ENCODE results near the gene TRAPPC2.

TRAPPC2 gene

DNA sequence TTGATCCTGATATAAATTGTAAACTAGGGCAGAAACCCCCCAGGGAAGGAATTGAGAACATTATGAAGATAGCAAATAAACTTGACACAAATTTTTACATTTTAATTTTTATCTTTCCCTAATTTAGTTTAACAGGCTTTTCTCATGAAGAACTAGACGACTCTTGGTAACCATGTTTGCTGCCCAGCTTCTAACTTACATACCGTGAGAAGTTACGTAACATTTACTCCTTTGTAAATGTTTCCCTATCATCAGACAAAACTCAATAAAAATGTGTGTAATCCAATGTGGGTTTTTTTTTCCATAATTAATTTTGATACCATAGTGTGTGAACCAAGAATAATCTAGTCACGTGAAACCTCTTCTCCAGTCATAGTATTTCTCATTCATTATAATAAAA lies 34.5 kb upstream of the TRAPPC2 start:
- H3K9me2 ChIP-seq (replicated peaks; ENCODE audit: insufficient read depth, low read length): no peaks in the 10 kb centered on the region
- no peaks in the 10 kb centered on the region for H3K27me3 ChIP-seq (replicated peaks; ENCODE audit: insufficient read depth, low read length)
- H3K79me2 ChIP-seq (ENCODE audit: low read length): no peaks in the 10 kb centered on the region
- TF ChIP-seq EZH2phosphoT487 (IDR thresholded peaks at IDR 0.05; ENCODE audit: low read length): no peak
- TF ChIP-seq, protein P1, sequence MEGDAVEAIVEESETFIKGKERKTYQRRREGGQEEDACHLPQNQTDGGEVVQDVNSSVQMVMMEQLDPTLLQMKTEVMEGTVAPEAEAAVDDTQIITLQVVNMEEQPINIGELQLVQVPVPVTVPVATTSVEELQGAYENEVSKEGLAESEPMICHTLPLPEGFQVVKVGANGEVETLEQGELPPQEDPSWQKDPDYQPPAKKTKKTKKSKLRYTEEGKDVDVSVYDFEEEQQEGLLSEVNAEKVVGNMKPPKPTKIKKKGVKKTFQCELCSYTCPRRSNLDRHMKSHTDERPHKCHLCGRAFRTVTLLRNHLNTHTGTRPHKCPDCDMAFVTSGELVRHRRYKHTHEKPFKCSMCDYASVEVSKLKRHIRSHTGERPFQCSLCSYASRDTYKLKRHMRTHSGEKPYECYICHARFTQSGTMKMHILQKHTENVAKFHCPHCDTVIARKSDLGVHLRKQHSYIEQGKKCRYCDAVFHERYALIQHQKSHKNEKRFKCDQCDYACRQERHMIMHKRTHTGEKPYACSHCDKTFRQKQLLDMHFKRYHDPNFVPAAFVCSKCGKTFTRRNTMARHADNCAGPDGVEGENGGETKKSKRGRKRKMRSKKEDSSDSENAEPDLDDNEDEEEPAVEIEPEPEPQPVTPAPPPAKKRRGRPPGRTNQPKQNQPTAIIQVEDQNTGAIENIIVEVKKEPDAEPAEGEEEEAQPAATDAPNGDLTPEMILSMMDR (IDR thresholded peaks at IDR 0.05; ENCODE audit: low read length): no peak
- TF ChIP-seq EZH2 (optimal IDR thresholded peaks at IDR 0.05; ENCODE audit: low read depth, low read length): no peak
- H3K36me3 ChIP-seq (replicated peaks; ENCODE audit: insufficient read depth, low read length): no peaks in the 10 kb centered on the region
- H3F3A ChIP-seq (ENCODE audit: insufficient read depth, low read length): no peaks in the 10 kb centered on the region
- no peak overlapping the region for H3K4me3 ChIP-seq (ENCODE audit: low read length)
- no peak for DNase-seq
- H3K4me1 ChIP-seq (ENCODE audit: low read length): no peaks in the 10 kb centered on the region
- H3K9me3 ChIP-seq (replicated peaks; ENCODE audit: insufficient read depth, low read length): no peaks in the 10 kb centered on the region
- H3K27ac ChIP-seq (ENCODE audit: low read length): no peak overlapping the region
- no peak overlapping the region for H3K4me2 ChIP-seq (ENCODE audit: low read depth, low read length)
- no peaks in the 10 kb centered on the region for H4K20me1 ChIP-seq (ENCODE audit: insufficient read depth, low read length)
- no peak overlapping the region for H2AFZ ChIP-seq (ENCODE audit: low read length)
- H3K9ac ChIP-seq (ENCODE audit: low read length): no peak overlapping the region

- Histone ChIP-seq H3K36me3 (replicated peaks; ENCODE audit: insufficient read depth, low read length) (no peaks in the 10 kb centered on the region), H3K27ac (ENCODE audit: low read length) (no peak overlapping the region)
Measured at GRCh38 chrX:13764765-13765164, 30.3 kb upstream of the TRAPPC2 start.

GRCh38 chrX:13764281-13764680 lies 29.9 kb upstream of the TRAPPC2 start:
- no peak overlapping the region for H3K4me2 ChIP-seq (ENCODE audit: low read depth, low read length)
- no peaks in the 10 kb centered on the region for H3K27me3 ChIP-seq (replicated peaks; ENCODE audit: insufficient read depth, low read length)
- H3K4me3 ChIP-seq (ENCODE audit: low read length): no peak overlapping the region
- H3K4me1 ChIP-seq (ENCODE audit: low read length): peaks cover 4% of the 10 kb centered on the region; the same call in 1 of the 2 replicates
- H3K9me2 ChIP-seq (replicated peaks; ENCODE audit: insufficient read depth, low read length): no peaks in the 10 kb centered on the region
- H4K20me1 ChIP-seq (ENCODE audit: insufficient read depth, low read length): no peaks in the 10 kb centered on the region
- no peaks in the 10 kb centered on the region for H3K9me3 ChIP-seq (replicated peaks; ENCODE audit: insufficient read depth, low read length)
- H2AFZ ChIP-seq (ENCODE audit: low read length): no peak overlapping the region
- 0 out of 2 replicates have a peak, but pooled peaks cover 8% of the 10 kb centered on the region for H3F3A ChIP-seq (ENCODE audit: insufficient read depth, low read length)
- no peaks in the 10 kb centered on the region for H3K79me2 ChIP-seq (ENCODE audit: low read length)
- no peak for DNase-seq
- no peak for TF ChIP-seq EZH2 (optimal IDR thresholded peaks at IDR 0.05; ENCODE audit: low read depth, low read length)
- no peak for TF ChIP-seq EZH2phosphoT487 (IDR thresholded peaks at IDR 0.05; ENCODE audit: low read length)
- TF ChIP-seq, protein P1 (IDR thresholded peaks at IDR 0.05; ENCODE audit: low read length): no peak
- H3K27ac ChIP-seq (ENCODE audit: low read length): no peak overlapping the region
- no peaks in the 10 kb centered on the region for H3K36me3 ChIP-seq (replicated peaks; ENCODE audit: insufficient read depth, low read length)
- H3K9ac ChIP-seq (ENCODE audit: low read length): no peak overlapping the region

More at GRCh38 chrX:13764765-13765164, 30.3 kb upstream of the TRAPPC2 start:
- H3F3A ChIP-seq (ENCODE audit: insufficient read depth, low read length): 0 out of 2 replicates have a peak, but pooled peaks cover 3% of the 10 kb centered on the region
- no peaks in the 10 kb centered on the region for H3K79me2 ChIP-seq (ENCODE audit: low read length)
- H3K9me3 ChIP-seq (replicated peaks; ENCODE audit: insufficient read depth, low read length): no peaks in the 10 kb centered on the region
- H3K4me3 ChIP-seq (ENCODE audit: low read length): no peak overlapping the region
- H3K4me1 ChIP-seq (ENCODE audit: low read length): no peaks in the 10 kb centered on the region
- DNase-seq: no peak
- no peaks in the 10 kb centered on the region for H3K9me2 ChIP-seq (replicated peaks; ENCODE audit: insufficient read depth, low read length)
- no peak overlapping the region for H3K4me2 ChIP-seq (ENCODE audit: low read depth, low read length)
- no peaks in the 10 kb centered on the region for H4K20me1 ChIP-seq (ENCODE audit: insufficient read depth, low read length)
- H3K27me3 ChIP-seq (replicated peaks; ENCODE audit: insufficient read depth, low read length): no peaks in the 10 kb centered on the region
- TF ChIP-seq EZH2 (optimal IDR thresholded peaks at IDR 0.05; ENCODE audit: low read depth, low read length) (no peak), EZH2phosphoT487 (IDR thresholded peaks at IDR 0.05; ENCODE audit: low read length) (no peak)
- TF ChIP-seq, protein P1 (IDR thresholded peaks at IDR 0.05; ENCODE audit: low read length): no peak
- H2AFZ ChIP-seq (ENCODE audit: low read length): no peak overlapping the region
- H3K9ac ChIP-seq (ENCODE audit: low read length): no peak overlapping the region
